Middle frontal gyrus (tissue), 1 donor: ENCODE results near the gene GNG13.
"Not testable (repeated sequence)": the region's sequence is repeated elsewhere in the genome, so short reads cannot be mapped to it uniquely, and the experiment has no call there.

Experiments used
- DNase-seq: peaks from one replicate; pipeline ENCODE4 v3.0.0-alpha.2; 2015; ENCODE audit warnings: low spot score; ENCODE audit errors: extremely low spot score

Gene GNG13, protein sequence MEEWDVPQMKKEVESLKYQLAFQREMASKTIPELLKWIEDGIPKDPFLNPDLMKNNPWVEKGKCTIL

DNA sequence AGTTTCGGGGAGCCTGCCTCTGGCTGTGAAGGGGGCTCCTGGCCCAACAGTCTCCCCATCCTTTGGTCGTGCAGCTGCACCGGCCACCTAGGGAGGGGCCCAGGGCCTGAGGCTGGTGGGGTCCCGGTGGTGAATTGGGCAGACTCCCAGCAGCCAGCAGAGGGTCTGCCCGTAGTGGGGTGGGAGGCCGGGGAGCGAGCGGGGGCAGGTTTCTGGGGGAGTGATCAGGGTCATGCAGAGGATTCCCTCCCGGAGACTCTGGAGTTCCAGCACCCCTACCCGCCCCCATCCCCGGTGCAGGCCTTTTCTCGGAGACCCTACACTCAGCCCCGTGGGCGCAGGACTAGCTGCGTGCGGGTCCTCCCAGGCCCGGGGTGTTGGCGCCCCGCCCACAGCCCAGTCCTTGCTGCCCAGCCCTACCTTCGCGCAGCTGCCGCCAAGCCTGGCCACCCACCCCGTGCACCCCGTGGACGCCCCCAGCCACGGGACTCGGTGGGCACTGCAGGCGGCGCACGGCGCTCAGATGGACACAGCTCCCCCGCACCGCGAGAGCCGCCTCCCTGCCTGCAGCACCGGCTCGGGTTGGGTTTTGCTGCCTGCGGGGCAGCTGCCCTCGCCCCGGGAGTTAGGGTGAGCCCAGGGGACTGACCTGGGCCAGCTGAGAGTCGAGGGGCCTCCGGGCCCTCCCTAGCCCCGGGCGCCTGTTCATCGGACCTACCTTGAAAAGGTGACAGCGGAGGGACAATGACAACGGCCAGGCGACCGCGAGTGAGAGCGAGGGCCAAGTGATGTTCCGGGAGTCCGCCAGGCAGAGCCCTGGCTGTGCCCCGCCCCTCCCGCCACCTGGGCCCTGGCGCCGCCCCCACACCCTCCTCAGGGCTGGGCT lies at the start of gene GNG13:
Gene GNG13 (minus strand): TSS at position 787 of the 886 bp plus-strand sequence. CDS start 1,657 bp downstream, outside the sequence.
- no peak for DNase-seq

DNA sequence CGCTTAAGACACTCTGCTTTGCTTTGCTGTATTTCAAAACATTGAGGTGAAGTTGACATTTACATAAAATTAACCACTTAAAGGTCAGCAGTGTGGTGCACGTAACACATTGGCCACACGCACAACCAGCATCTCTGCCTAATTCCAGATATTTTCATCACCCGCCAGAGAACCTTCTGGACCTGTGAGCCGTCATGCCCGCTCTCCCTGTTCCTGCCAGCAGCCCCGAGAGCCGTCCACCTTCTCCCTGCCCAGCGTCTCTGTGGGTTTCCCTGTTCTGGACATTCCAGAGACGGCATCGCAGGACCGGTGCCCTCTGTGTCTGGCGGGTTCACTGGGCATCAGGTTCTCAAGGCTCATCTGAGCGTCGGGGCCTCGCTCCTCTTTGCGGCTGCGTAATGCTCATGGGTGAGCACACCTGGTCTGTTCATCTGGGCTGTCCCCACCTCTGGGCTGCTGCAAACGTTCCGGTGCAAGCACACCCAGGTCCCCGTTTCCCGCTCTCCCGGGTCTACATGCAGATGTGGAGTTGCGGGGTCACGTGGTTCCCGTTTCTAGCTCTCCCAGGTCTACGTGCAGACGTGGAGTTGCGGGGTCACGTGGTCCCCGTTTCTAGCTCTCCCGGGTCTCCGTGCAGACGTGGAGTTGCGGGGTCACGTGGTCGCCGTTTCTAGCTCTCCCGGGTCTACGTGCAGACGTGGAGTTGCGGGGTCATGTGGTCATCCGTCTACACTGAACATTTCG lies 48.1 kb upstream of the GNG13 start:
- DNase-seq: no peak

DNA sequence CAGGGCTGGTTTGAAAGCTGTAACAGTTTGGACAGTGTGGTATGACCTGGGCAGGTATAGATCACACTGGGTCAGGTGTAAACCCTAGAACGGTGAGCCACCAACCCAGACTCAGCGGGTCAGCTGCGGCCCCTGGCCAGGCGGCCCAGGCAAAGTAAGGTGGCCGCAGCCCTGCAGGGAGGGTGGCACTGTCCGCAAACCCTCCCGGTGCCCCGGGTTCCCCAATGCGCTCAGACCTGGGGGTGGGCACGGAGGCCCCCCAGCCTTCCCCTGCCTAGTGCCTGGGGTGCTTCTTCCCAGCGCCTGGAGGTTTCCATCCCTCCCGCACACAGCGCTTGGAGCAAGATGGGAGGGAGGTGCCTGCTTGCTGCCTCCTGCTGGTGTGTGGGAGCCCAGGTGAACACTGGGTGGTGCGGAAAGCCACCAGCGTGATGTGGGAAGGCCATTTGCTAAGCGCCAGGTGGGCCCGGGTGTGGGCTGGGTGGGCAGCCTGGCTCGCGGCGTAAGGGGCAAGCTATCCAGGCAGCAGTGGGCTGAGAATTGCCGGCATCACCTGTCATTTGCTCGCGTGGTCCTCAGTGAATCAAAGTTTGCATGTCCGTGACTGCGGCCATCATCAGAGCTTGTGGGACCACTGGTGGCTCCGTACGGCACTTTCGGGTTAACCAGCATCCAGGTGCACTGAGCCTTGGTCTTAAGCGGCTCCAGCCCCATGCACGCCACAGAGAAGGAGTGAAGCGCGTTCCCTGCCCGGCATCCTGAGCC lies 47.3 kb upstream of the GNG13 start:
- no peak for DNase-seq

DNA sequence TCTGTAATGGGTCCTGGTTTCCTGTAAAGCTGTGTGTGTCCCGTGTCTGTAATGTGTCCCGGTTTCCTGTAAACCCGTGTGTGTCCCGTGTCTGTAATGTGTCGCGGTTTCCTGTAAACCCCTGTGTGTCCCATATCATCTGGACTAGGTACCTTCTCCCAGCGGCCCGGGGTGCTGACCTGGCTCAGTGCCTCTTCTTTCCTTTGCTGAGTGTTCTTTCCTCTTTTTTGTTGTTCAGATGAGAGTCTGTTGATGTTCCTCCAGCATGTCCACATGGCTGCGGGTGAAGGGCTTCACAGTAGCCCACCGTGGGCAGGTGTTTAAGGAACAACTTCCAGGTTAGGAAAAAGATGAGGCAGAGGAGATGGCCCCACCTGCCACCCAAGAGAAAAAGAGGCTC lies 46.6 kb upstream of the GNG13 start:
- no peak for DNase-seq

DNA sequence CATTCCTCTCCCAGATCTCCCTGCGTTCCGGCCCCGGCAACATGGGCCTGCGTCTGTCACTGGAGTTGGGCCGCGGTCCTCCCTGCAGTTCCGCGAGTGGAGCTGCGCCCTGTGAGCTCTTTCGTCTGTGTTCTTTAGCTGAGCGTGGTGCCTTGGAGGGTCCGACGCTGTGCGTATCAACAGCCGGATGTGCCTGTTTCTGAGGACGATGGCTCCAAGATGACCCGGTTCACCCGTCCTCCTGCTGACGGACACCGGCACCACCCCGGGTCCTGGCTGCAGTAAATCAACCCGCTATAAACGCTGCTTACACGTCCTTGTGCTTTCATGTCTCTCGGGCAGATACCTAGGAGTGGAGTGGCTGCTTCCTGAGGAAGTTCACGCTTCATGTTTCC lies 44.8 kb upstream of the GNG13 start:
- no peak for DNase-seq

DNA sequence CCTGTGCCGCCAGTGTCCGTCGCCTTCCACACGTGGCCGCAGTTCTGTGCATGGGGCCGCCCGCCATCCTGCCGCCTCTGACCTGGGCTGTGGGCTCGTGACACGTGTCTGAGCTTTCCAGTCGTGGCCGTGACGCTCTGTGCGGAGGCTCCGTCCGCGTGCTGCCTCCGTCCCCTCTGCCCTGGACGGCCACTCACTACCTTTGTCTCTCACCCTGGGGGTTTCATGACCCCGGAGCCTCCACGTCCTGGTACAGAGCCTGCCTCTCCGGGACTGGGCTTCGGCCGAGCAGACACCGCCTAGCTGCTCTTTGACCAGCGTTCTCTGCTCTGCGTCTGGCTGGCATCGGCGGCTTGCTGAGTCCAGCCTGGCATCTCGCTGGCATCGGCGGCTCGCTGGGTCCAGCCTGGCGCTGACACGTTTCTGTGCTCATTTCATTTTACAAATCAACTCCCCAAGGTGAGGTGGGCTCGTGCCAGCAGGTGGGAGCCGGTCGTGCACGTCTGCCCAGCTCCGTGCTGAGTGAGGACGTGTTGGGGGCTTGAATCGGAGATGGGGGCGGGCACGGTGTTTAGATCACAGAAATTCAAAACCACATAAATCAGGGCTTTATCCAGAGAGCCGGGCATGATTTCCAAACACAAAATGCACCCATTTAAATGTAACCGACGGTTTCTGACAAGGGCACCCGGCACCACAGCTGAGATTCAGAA lies 44.3 kb upstream of the GNG13 start:
- no peak for DNase-seq

DNA sequence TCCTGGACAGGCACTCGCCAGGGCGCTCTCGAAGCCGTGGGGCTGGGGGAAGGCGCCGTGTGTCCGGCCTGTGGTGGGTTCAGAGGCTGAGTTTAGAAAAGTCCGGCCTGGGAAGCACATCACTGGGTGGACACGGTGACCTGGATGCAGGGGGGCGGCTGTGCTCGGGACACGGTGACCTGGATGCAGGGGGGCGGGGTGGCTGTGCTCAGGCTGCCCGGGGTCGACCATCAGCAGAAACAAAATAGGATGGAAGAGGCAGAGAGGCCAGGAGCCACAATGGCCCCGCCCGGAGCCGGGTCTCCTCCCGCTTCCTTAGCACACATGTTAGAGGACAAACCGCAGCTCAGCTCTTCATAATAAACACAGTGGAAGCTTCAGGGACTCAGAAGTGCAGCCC lies 43.2 kb upstream of the GNG13 start:
- no peak for DNase-seq

DNA sequence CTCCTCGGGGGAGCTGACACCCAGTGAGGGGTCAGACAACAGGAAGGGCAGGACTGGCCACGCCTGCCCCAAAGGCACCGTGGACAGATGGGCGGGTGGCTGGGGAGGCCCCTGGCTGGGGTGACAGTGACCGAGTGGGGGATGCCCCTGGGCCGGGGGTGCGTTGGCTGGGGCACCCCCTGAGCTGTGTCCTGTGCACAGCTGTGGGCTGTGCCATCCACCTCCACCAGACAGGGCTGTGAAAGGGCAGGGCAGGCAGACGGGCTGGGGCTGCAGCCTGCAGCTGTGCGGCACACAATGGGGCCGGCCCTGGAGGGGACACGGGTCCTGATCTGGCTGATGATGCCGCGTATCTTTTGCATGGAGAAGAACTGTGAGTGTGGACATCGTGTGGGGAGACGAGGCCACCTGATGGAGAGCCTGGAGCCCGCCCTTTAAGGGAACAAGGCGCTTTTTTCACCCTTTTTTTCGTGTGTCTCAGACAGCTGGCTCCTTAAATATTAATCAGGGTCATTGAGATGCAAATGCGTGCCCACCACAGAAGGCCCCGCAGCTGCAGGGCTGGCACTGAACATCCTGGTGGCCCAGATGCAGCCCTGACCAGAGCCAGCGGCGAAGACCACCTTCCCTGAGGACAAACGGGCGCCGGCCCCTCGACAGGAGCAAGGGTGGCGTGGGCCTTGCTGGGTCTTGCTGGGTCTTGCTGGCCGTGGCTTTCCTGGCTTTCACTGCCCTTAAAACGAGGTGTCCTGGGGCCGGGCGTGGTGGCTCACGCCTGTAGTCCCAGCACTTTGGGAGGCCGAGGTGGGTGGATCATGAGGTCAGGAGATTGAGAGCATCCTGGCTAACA lies 42.4 kb upstream of the GNG13 start:
- no peak for DNase-seq

DNA sequence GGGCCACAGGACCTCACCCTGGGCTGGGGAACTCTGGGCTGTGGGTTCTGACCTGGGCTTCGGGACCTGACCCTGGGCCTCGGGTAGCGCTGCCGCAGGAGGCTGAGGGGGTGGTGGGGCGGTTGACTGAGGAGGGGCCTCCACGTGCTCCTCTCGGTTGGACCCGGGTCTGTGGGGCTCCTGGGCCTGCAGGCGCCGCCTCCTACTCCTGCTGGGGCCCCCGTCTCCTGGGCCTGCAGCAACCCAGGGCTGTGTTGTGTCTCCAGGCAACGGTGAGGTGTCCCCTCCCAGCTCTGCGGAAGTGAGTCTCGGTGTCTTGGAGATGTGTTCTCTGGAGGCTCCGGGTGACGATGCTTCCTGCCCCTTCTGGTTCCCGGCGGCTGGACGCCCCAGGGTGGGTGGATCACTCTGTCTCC lies 41.5 kb upstream of the GNG13 start:
- DNase-seq: peak; percentile 23

DNA sequence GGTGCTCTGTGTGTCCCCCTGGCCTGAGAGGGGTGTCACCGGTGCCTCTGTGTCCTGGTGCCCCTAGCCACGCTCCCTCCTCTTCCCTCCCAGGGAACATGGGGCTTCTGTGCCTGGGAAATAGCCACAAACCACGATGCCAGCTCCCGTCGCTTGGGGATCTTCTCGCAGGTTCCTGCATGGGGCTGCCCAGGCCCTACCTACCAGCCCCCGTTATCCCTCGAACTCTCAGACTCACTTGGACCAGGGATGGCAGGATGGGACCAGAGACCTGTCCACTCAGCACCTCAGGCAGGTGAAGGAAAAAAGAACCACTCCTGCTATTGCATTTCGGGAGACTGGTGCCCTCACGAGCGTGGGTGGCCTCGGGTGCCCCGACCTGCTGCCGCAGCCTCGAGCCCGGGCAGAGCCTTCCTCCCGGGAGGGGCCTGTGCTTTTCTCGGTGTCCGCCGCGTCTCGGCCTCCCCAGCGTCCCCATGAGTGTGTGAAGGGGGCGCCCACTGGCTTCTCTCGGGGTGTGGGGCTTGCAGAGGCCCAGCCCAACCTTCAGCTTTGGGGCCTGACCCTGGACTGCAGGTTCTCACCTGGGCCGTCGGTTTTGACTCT lies 41.0 kb upstream of the GNG13 start:
- no peak for DNase-seq

DNA sequence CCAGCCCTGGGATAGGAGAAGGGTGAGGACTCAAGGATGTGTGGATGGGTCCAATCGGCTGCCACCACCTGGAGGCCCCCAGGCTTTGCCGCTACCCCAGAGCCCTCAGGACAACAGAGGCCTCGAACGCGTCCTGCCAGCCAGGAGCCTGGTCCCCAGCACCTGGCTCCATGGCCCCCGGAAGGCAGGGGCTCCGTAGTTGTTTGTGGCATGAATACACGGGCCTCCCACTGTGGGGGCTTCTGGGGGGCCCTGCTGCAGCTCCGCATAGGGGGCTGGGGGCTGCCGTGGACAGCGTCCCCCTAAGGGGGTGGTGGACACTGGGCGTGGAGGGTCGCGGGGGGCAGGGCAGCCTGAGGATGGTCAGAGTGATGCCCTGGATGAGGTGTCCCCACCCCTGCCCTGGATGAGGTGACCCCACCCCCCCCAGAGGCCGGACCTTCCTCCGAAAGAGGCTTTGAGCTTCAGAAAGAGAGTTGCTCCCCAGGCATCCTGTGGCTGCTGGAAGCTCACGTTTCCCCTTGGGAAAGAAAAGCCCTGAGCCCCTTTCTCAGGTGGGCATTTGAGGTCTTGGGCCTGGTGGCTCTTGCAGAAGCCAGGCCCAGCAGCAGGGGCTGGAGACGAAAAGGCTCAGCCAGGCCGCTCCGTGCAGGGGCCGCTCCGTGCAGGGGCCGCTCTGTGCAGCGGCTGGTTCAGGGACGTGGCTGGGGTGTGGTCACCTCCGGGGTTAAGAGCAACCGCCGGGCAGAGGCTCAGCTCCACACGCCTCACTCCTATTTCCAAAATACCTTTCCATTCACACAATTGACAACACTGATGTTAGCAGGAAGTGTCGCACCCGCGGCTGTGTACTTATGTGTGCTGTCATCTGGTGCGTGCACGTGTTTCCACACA lies 40.3 kb upstream of the GNG13 start:
- DNase-seq: no peak

DNA sequence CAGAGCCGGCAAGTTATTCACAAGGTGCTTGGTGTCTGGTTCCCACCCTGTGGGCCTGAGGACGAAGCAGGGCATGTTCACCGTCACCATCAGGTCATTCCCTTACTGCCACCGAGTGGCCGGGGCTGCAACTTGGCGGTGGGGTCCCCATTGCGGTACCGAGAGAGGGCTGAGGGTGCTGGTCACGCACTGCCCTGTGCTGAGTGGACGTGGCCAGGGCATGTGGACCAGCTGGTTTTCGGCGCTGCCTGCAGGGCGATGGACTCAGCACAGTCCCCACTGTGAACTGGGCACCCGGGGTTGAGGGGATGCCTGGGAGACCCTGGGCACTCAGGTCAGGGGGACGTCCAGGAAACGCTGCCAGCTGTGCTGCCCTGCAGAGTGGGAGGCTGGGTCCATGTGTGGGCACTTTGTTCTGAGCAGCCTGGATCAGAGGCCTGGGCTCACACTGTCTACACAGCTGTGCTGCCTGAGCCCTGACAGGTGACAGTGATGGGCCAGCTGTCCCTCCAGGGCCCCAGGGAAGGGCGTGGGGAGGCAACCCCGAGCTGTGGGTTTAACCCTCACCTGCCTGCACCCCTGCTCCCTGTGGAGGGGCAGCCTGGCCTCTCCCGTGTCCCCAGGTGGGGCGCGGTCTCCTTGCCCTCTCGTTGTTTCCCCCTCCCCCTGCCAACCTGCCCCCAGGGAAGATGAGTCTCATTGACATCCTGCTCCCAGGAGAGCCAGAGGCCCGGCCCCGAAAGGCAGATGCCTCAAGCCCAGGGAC lies 39.3 kb upstream of the GNG13 start:
- DNase-seq: no peak

DNA sequence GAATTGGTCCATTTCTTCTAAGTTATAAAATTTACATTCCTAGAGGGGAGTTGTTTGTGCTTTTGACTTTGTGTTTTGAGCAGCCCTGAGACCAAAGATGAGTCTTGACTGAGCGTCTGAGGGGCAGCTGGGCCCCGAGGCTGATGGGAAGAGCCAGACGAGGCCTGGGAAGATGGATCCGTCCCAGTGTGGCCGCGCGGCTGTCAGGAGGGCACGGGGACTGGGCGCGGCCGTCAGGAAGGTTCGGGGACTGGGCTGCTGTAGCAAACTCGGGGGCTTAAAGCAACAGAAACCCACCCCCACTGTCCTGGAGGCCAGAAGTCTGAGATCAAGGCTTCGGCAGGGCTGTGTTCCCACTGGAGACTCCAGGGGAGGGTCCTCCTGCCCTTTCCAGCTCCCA lies 38.2 kb upstream of the GNG13 start:
- no peak for DNase-seq

DNA sequence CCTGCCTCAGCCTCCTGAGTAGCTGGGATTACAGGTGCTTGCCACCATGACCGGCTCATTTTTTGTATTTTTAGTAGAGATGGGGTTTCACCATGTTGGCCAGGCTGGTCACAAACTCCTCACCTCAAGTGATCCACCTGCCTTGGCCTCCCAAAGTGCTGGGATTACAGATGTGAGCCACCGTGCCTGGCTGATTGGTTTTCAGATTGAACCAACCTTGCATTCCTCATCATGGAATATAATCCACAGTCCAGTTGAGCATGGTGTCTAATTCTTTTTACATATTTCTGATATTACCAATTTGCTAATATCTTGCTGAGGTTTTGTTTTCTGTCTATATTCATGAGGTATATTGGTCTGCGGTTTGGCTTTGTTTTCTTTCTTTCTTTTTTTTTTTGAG lies 36.3 kb upstream of the GNG13 start:
- not testable (repeated sequence) for DNase-seq

DNA sequence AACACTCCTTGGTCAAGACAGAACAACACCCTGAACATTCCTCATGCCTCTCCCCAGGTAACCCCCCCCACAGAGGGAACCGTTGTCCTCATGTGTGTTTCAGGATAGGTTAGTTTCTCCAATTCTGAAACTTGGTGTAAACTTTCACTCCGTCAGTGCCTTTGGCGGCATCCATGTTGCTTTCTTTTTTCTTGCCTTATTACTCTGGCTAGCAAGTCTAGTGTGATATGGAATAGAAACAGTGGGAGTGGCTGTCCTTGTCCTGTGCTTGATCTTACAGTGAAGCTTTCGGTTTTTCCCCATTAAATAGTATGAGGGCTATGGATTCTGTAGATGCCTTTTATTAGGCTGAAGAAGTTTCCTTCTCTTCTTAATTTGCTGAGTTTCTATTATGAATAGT lies 35.7 kb upstream of the GNG13 start:
- no peak for DNase-seq

DNA sequence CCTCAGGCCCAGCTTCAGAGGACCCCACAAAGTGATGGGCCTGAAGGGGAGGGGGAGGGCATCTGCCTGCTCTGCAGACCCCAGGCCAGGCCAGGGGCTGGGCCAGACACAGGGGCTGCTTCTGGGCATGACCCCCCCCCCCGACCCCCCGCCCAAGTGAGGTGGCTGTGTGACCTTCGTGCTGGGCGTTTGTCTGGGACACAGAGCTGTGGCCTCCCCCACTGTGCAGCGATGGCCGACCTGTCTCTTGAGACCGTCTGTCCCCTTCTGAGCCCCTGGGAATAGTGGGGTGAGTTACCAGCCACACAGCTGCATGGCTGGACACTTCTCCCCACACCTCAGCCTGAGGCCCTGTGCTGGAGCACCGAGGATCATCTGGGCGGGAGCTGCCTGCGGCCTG lies 34.8 kb upstream of the GNG13 start:
- no peak for DNase-seq

DNA sequence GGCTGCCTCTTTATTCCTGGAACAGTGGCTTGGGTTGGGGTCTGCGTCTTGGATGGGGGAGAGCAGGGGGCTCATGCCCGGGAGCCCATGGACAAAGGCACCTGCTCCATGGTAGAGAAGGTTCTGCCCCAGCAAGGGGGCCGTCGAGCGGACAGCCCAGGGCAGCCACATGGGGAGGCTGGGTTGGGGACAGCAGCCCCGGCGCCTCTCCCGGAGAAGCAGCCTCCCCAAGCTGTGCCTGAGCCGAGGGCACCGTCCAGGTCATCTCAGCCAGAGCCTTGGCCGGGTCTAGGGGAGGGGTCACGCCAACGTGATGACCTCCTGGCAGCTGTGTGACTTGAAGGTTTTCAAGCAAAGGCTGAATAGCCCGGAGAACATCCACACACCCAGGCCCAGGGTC lies 32.9 kb upstream of the GNG13 start:
- DNase-seq: no peak
